GM19351 (cell line): ENCODE measurements around the gene MX1.

Experiments used
- ATAC-seq: cut with Tn5 transposase; IDR thresholded peaks from one replicate; pipeline ENCODE4 v1.9.1; 2021; ENCODE audit warnings: mild to moderate bottlenecking, moderate library complexity; ENCODE audit not compliant: unreplicated experiment

Gene MX1

DNA sequence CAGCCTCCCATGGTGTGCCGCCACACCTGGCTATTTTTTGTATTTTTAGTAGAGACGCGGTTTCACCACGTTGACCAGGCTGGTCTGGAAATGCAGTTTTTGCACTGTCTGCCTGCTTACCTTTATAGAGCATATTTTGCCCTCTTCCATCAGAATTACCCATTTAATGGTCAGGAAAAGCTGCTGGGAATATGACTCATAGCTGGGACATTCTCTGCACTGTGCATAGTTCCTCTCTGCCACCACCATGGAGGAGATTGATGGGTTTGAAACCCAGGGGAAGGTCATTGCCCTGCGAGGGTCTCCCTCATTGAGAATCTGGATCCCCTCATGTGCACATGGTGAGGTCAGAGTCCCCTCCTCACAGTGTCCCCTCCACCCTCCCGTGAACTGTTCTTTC, 32.1 kb downstream of the MX1 start:
- no peak for ATAC-seq

DNA sequence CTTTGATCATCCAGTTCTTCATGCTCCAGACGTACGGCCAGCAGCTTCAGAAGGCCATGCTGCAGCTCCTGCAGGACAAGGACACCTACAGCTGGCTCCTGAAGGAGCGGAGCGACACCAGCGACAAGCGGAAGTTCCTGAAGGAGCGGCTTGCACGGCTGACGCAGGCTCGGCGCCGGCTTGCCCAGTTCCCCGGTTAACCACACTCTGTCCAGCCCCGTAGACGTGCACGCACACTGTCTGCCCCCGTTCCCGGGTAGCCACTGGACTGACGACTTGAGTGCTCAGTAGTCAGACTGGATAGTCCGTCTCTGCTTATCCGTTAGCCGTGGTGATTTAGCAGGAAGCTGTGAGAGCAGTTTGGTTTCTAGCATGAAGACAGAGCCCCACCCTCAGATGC, 32.5 kb downstream of the MX1 start:
- ATAC-seq: no peak

DNA sequence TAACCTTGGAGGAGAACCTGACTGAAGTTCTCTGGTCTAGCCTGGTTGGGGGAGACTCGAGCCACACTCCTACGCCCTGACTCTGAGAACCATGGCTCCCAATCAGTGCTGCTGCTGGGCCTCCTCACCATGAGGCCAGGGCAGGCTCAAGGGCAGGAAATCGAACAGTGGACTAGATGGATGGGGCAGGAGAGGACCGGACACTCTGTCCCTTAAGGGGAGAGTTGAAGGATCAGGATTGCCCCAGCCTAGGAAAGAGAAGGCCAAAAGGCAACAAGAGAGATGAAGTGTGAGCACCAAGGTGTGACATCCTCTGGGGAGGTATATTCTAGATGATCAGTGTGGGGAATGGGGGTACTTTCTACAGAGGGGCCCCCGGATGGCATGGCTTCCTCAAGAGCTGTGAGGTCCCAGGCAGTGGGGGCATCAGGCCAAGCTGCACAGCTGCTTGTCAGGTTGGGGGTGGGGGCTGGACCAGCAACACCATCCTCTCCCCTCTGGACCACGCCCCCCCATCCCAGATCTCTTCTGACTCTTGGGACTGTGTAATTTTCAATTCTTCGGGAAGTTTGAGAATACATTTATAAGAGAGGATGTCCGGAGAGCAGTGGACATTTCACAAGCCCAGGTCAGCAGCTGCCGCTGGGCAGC, 34.0 kb downstream of the MX1 start:
- ATAC-seq: no peak

DNA sequence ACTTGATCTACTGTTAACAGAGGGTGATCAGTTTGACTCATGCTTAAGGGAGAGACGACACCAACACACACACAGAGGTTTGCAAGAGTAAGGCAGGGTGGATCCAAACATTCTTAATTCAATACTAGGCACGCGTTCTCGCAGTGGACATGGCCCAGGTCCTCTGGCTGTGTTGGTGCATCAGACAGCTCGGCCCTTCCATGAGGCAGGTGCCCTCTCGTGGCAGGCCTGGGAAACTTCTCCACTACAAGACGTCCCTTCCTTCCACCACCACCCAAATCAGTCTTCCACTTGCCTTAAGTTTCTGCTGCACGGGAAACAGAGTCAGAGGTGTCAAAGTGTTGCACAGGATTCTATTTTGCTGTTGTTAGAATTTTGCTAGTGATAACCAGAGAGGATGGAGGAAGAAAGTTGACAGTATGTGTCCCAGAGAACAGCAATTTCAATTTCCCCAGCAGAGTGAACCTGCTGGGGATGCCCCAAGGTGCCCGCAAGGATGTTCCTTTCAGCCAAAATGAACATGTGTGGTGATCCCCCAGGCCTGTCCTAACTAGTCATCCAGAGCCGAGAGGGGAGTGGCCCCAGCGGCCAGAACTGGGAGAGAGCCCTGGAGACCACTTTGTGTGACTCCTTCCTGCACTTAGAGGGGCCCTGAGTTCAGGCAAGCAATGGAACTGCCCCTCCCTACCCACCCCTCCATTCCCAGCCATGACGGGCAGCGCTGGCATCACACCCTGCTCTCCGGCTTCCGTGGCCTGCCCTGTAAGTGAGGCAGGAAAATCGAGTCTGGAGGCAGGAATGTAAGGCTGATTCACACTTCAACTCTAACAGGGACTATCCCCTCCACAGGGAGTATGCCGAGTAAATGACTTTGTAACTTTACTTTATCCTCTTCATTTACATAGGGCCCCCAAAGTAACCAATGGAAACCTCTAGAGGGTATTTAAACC, 34.8 kb downstream of the MX1 start:
- peak; percentile 64 for ATAC-seq

DNA sequence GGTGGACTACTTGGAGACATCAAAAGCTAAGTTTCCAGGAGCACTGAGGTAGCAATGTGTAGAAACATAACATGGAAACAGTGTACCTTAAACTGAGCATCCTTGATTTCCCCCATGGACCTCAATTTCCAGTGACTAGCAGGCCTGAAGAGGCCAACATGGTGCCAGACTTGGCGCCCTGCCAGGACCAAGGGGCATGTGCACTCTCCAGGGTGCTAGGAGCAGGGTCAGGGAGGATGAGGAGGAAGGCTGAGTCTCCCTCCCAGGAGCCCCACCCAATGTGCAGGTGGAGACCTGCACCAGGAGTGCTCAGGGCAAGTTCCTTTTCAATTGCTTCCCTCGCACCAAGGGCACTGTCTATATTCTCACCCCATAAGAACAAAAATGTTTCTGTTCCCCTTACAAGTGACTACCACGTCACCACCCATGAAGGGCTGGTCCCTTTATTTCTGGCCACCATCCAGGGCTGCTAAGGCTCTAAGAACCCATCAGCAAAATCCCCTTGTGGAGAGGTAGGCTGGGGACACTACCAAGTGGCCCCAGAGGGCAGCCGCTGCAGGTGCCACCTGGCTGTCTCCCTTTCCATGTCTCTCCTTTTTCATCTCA, 39.2 kb downstream of the MX1 start:
- no peak for ATAC-seq

DNA sequence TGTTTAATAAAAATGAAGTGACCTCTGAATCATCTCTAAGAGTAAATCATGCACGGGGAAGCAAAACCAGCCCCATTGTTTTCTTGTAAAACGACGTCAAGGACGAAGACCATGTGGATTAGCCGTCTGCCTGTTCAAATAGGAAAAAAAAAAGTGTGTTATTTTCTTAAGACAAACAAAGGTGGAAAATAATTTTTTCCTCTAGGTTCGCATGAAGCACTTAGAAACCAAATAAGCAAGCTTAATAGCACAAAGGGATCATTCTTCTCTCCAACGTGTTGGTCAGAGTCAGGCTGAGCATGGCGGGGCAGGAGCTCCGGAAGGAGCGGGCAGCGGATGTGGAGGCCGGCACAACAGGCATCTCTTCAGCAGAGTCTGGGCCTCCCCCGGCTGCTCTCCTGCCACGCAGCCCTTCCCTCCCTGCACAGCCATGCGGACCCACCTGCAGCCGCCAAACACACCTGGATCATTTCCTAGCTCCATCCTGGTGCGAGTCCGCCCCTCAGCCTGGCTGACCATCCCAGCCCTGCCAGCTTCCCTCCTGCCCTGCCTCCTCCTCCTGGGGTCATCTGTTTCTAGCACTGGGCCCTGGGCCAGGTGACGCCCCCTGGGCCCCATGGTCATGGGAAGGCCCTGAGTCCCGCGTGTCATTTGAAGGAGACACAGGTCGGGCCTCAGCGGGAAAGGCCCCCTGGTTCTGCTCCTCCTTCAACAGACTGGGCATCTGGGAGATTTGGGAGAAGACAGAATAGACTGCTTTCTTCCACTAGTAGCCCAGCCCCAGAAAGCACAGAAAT, 40.2 kb downstream of the MX1 start:
- ATAC-seq: no peak

DNA sequence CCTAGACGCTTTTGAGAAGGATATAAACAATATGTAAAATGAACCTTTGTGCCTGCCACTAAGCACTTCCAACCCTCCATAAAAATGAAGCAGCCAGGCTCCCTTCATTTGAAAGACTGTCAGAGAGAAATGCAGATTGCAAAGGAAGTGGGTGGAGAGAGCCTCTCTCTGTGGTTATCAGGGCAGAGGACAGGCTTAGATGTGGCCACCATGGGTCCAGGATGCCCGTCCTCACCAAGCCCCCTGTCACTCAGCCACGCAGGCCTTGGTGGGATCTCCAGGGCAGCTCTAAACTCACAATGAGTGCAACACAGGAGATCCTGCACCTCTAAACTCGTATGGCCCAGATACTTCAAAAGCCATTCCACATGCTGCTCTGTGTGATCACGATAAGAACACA, 44.0 kb downstream of the MX1 start:
- ATAC-seq: no peak

DNA sequence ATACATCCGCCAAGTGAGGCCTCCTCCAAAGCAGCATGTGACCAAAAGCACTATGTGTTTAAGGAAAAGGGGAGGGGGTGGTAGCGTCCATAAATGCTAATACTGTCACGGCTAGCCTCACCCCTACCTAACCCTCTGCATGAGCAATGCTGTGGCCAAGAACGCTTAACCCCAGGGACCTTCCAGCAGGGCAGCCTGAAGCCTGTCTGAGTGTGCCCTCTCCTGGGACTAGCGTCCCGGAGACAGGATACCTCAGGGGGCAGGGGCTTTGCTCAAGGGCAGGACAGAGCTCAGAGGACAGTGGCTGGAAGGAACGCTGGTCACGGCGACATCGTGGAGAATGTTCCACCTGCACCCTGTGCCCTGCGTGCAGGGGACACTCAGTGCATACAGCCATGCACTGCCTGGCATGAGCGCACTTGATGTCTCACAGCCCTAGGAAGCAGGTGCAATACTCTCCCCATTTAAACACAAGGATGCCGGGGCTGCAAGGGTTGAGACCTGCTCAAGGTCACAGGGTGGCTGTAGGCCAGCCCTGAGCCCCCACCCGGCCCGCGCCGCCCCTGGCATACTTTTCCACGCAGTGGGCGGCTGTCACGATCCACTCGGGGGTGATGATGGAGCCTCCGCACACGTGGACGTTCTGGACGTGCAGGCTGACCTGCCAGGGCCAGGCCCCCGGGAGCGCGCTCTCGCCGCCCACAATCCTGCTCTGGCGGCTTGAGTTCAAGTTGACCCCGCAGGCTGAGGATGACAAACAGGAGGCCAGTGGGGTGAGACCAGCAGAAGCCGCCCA, 46.9 kb downstream of the MX1 start:
- ATAC-seq: no peak

DNA sequence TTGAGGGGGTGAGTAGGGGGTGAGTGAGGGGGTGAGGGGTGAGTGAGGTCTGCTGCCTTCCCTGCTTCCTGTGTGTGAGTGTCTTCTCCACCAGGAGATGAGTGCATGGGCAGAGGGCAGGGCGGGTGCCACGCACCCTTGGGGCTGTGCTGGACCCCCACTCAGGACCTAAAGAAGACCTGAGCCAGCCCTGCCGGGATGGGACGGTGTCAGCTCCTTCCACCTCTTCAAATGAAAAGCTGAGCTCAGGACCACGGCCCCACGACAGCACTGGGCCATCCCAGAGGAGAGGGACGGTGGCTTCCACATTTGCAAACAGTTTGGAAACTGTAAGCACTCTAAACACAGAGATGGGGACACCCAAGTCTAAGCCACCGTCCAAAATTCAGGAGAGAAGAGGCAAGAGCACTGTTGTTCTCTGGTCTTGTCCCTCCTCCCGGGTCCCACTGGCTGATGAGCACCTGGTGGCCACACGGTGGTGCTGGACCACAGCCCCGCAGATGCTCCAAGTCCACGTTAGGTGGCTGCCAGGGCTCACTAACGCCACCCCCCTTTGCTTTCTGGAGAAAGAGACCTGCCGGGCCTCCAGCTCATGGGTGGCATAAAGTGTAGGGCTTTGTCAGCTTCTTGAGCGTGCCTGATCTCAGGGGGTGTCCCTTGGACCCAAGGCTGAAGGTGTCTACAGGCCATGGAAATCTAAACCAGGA, 49.8 kb downstream of the MX1 start:
- no peak for ATAC-seq

DNA sequence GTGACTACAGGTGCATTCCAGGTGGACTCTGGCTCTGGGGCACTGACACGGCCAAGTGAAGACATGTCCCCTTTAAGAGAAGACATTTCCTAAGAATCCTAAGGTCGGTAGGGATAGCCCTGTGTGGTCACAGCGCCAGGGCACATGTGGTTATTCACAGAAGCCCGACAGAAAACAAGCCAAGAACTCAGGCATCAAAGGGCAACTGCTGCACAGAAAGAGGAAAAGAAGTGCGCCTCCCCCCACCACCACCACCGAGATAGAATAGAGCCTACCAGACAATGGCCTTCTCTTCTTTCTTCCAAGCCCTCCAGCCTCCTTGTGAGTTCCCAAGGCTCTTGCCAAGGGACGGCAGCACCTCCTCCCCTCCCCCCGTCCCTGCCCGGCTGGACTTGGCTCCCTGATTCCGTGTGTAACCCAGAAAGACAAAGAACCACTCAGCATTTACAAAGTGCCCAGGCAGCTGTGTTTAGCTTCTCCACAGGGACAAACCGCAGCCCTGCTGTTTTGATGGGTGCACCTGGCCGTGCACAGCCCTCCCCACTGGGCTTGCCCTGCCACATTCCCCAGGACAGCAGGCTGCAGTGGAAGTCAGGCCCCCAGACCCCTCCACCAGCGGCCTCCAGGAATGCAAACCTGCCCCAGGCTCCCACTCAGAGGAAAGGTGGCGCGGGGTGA, 51.7 kb downstream of the MX1 start:
- ATAC-seq: no peak

DNA sequence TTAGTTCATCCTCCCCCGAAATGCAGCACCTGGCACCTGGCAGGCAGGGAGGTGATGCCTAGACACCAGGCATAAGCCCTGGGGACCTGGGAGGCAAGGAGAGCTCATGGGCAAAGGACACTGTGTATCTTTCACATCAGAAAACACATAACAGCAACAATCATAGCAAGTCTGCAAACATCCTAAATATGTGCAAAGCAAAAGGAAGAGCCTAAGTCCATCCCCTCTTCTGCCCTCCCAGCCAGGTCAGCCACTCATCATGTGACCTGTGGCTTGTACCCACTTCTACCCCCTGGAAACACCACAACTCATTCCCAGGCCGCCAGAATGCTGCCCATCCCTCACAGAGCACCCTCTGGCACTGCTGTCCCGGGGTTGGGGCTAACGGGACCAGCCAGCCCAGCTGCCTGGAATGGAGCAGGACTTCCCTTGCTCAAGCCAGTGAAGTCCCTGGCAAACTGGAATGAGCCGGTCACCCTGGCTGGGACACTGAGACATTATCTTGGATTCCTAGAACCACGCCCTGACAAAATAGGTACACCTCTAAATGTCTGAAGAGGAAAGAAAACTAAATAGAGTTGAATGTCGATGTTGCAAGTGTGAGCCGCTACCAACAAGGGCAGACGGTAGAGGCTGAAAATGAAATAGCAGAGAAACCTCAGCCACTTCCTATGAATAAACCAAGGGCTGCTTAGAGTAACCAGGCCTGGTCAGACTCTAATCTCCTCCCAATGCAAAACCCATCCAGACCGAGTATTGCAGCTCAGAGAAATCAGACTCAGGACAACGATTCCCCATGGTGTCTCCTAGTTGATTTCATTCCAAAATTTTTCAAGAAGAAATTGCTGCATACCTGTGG, 52.5 kb downstream of the MX1 start:
- no peak for ATAC-seq

DNA sequence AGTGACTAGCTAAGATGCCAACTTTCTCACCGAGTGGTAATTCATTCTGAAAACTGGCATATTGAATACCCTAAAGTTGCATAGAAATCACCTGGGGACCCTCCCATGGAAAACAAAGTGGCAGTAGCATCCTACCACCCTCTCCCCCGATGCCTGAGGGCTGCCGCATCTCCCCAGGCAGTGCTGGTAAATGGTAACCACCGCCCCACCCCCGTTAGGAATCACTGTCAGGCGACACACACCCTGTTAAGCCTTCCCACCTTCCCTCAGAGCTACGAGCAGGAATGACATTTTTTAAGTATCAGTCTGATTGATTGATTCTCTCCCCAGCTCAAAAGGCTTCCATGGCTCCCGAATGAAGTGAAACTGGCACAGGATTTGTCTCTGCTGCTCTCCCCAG, 53.6 kb downstream of the MX1 start:
- no peak for ATAC-seq

DNA sequence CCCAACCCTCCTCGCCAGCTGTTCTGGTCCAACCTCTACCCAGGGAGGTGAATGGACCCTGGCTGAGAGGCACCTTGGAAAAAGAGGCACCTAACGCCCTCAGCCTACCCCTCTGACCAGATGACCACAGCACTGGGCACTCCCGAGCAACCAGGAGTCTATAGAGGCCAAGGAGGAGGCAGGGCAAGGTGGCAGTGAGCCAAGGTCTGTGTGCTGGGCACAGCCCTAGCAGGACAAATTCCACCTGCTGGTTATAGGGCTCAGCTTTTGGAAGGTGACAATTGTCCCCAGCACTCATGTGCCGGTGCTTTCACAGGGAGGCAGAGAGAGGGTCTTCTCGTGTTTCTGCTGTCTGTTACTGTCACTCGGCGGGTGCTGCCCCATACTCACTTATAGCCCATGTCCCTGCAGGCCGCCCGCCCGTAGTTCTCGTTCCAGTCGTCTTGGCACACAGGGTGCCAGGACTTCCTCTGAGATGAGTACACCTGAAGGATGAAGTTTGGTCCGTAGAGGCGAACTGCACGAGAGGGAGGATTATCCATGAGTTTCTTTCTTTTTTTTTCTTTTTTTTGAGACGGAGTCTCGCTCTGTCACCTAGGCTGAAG, 54.1 kb downstream of the MX1 start:
- no peak for ATAC-seq

DNA sequence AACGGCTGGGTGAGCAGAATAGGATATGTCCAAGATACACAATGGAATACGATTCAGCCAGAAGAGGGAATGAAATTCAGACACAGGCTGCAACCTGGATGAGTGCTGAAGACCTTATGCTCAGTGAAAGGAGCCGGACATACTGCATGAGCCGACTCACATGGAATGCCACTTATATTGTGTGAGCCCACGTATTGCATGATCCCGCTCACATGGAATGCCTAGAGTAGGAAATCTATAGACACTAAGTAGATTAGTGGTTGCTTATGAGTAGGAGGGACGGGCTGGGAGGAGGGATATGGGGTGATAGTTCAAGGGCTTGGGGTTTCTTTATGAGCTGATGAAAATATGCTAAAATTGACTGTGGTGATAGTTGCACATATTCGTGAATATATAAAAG, 55.2 kb downstream of the MX1 start:
- ATAC-seq: no peak

DNA sequence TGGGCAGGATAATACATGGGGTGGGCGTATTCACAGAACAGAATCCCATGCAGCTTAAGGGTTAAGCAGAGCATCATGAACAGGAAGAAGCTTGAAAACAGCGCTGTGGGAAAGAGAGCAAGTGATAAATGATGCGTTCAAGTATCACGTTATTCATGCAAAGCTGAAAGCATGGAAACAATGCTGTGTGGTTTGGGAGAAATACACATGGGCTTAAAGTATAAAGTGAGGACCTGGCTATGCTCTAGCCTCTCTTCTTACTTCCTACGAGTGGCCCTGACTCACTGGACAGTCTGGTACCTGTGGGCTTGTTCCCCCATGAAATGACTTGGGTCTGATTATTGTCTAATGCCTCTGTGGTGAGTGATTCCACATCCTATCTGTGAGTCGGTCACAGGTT, 56.3 kb downstream of the MX1 start:
- ATAC-seq: no peak

DNA sequence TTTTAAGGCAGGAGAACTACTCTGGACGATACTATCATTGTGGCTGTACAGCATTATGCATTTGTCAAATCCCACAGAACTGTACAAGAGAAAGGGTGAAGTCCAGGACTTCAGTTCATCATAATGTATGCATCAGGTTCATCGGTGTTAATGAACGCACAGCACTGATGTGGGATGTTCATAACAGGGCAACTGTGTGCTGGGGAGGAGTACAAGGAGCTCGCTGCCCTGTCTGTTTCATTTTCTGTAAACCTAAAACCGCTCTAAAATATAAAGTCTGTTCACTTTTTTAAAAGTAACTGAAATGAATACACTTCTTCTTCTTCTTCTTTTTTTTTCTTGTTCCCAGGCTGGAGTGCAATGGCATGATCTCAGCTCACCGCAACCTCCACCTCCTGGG, 56.9 kb downstream of the MX1 start:
- ATAC-seq: no peak

DNA sequence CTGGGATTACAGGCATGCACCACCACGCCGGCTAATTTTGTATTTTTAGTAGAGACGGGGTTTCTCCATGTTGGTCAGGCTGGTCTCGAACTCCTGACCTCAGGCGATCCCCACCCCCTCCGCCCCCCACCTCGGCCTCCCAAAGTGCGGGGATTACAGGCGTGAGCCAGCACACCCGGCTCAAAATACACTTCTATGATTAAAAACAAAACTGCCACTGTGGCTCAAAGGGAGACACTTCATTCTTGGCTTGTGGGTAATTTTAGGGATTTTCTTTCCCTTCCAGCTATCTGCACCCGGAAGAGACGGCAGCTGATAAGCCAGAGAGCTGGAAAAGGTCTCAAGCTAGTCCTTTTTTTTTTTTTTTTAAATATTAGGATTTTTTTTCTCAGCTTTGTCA, 57.4 kb downstream of the MX1 start:
- no peak for ATAC-seq

DNA sequence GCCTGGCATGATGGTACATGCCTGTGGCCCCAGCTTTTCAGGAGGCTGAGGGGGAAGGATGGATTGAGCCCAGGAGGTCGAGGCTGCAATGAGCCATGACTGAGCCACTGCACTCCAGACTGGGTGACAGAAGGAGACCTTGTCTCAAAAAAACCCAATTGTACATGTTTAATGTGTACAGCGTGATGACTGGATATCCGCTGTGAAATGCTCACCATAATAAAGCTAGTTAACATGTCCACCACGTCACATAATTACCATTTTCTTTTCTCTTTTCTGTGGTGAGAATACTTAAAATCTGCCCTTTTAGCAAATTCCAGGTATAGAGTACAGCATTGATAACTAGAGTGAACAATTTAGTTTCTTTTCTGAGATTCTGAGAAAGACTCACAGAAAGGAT, 57.9 kb downstream of the MX1 start:
- ATAC-seq: no peak
